Keratinocyte (primary cell): ENCODE measurements around the gene SOS1. TPM values are rescaled to one million over a fixed set of nuclear protein-coding genes. Genes with fewer than 3 reads are reported as not detected.

Source experiments
- DNase-seq: peaks from one replicate; pipeline ENCODE4 v3.0.0-alpha.2; 2011; ENCODE audit warnings: low read depth, missing footprints, low spot score
- FAIRE-seq: peaks from 2 replicates; lab custom pipeline; 2011; peaks lifted over from hg19 to GRCh38; lab: Jason Lieb, UNC
- H2AFZ ChIP-seq: 2 replicates; pipeline ENCODE4 v1.6.0; 2012; ENCODE audit warnings: low read length, control low read depth, inconsistent platforms; ENCODE audit not compliant: control insufficient read depth
- H3K27ac ChIP-seq: 2 replicates; pipeline ENCODE4 v1.5.1; 2011; ENCODE audit warnings: low read length; ENCODE audit not compliant: control insufficient read depth, insufficient read depth
- H3K27me3 ChIP-seq: 3 replicates; pipeline ENCODE4 v1.6.0; 2011; ENCODE audit warnings: low read length; ENCODE audit not compliant: control insufficient read depth, insufficient read depth; ENCODE audit errors: extremely low read depth
- H3K36me3 ChIP-seq, 2 experiments: 2 replicates in 1 of 2; 3 replicates in 1 of 2; pipeline ENCODE4 v1.5.1; 2011; ENCODE audit warnings: low read length in 2 of 2, mild to moderate bottlenecking in 1 of 2; ENCODE audit not compliant: control insufficient read depth in 2 of 2, insufficient read depth in 2 of 2; ENCODE audit errors: extremely low read depth in 1 of 2
- H3K4me1 ChIP-seq: 3 replicates; pipeline ENCODE4 v1.5.1; 2011; ENCODE audit warnings: low read length; ENCODE audit not compliant: control insufficient read depth, insufficient read depth; ENCODE audit errors: extremely low read depth
- H3K4me2 ChIP-seq: 3 replicates; pipeline ENCODE4 v1.6.0; 2011; ENCODE audit warnings: low read depth, low read length; ENCODE audit not compliant: control insufficient read depth, insufficient read depth; ENCODE audit errors: extremely low read depth
- H3K4me3 ChIP-seq, 3 experiments: fragments of 200-600 bp in 1 of 3; sonication (generic) in 1 of 3; 2 replicates in 2 of 3; 3 replicates in 1 of 3; pipeline ENCODE4 v1.5.1; 2011 to 2016; ENCODE audit warnings: low read length in 3 of 3, mild to moderate bottlenecking in 3 of 3, control low read depth in 2 of 3, inconsistent platforms in 1 of 3, low read depth in 1 of 3, mixed read lengths in 1 of 3, mixed run types in 1 of 3, moderate library complexity in 1 of 3; ENCODE audit not compliant: control insufficient read depth in 2 of 3, insufficient read depth in 2 of 3; ENCODE audit errors: extremely low read depth in 1 of 3
- H3K79me2 ChIP-seq: 2 replicates; pipeline ENCODE4 v1.6.0; 2012; ENCODE audit warnings: low read length; ENCODE audit not compliant: control insufficient read depth, insufficient read depth
- H3K9ac ChIP-seq: 3 replicates; pipeline ENCODE4 v1.6.0; 2011; ENCODE audit warnings: low read length; ENCODE audit not compliant: control insufficient read depth, insufficient read depth; ENCODE audit errors: extremely low read depth
- H3K9me1 ChIP-seq: 3 replicates; pipeline ENCODE4 v1.6.0; 2011; ENCODE audit warnings: low read length; ENCODE audit not compliant: control insufficient read depth, insufficient read depth; ENCODE audit errors: extremely low read depth
- H3K9me3 ChIP-seq: 2 replicates; pipeline ENCODE4 v1.5.1; 2012; ENCODE audit warnings: low read depth, low read length; ENCODE audit not compliant: control insufficient read depth
- H4K20me1 ChIP-seq: 3 replicates; pipeline ENCODE4 v1.6.0; 2011; ENCODE audit warnings: low read length; ENCODE audit not compliant: control insufficient read depth, insufficient read depth; ENCODE audit errors: extremely low read depth
- EZH2 ChIP-seq: IDR thresholded peaks from one replicate; pipeline ENCODE4 v1.6.1; 2012; ENCODE audit warnings: inconsistent platforms, mild to moderate bottlenecking, low read length, moderate library complexity
- dilution Hi-C: fragments of 300-500 bp; cut with MboI; formaldehyde crosslinking; loops from one replicate; pipeline ENCODE4 v1.7.0; 2020; ENCODE audit warnings: low sequenced_read_pairs; ENCODE audit not compliant: extremely low pct_ligation_motif_present
- polyA plus RNA-seq, 5 experiments: library from polyadenylated mRNA; depleted of rRNA in 3 of 5; stranded (reverse) in 3 of 5; stranded (forward) in 1 of 5; unstranded in 1 of 5; fragments of >200 nt; gene quantifications; 1 replicate in 1 of 5; 2 replicates in 3 of 5; 3 replicates in 1 of 5; pipeline versions ENCODE4 v1.2.1 to v1.2.3, GENCODE V29; 2011 to 2012; ENCODE audit warnings: missing spikeins in 2 of 5, low read depth in 1 of 5, low replicate concordance in 1 of 5
- TF ChIP-seq, protein P1 (sequence below), 3 experiments: IDR thresholded peaks in 1 of 3; conservative IDR thresholded peaks in 1 of 3; optimal IDR thresholded peaks in 1 of 3; 2 replicates in 2 of 3; 3 replicates in 1 of 3; pipeline versions ENCODE3 to v1.5.1; 2011; ENCODE audit warnings: low read length in 3 of 3, mild to moderate bottlenecking in 3 of 3, moderate library complexity in 2 of 3, control low read depth in 1 of 3, inconsistent platforms in 1 of 3; ENCODE audit not compliant: insufficient read depth in 2 of 3; ENCODE audit errors: extremely low read depth in 1 of 3

Gene SOS1
- polyA plus RNA-seq, 1 donor (not counting 4 experiments of a cell fraction or from before 2014, with no cell fraction given) = 21.5 TPM

DNA sequence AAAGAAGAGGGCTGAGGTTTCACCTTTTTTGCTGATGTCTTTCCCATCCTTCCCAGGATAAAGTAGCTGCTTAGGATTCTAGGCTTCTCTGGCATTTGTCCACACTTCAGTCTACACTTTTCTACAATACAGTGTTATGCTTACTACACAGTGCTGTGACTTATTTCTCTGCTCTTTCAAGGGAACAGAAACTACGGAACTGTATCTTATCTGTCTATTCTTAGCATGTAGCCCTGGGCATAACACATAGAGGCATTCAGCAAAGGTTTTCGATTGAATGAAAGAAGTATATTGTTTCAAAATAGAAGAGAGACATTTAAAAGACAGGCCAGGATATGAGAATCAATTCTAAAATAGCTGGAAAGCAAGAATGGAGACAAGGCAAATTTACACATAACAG, 120.3 kb downstream of the SOS1 start:
- no peak overlapping the region for H3K27ac ChIP-seq
- no peak overlapping the region for H2AFZ ChIP-seq
- H3K4me3 ChIP-seq = no peak overlapping the region
- no peak overlapping the region for H3K9ac ChIP-seq
- dilution Hi-C loops = no loop called here
- FAIRE-seq (no peak), DNase-seq (no peak)
- H3K4me1 ChIP-seq = no peaks in the 10 kb centered on the region
- no peaks in the 10 kb centered on the region for H3K9me3 ChIP-seq
- H4K20me1 ChIP-seq = no peaks in the 10 kb centered on the region
- no peak for TF ChIP-seq EZH2
- TF ChIP-seq, protein P1, sequence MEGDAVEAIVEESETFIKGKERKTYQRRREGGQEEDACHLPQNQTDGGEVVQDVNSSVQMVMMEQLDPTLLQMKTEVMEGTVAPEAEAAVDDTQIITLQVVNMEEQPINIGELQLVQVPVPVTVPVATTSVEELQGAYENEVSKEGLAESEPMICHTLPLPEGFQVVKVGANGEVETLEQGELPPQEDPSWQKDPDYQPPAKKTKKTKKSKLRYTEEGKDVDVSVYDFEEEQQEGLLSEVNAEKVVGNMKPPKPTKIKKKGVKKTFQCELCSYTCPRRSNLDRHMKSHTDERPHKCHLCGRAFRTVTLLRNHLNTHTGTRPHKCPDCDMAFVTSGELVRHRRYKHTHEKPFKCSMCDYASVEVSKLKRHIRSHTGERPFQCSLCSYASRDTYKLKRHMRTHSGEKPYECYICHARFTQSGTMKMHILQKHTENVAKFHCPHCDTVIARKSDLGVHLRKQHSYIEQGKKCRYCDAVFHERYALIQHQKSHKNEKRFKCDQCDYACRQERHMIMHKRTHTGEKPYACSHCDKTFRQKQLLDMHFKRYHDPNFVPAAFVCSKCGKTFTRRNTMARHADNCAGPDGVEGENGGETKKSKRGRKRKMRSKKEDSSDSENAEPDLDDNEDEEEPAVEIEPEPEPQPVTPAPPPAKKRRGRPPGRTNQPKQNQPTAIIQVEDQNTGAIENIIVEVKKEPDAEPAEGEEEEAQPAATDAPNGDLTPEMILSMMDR (optimal IDR thresholded peaks at IDR 0.05 in 1 of 3, IDR thresholded peaks at IDR 0.05 in 1 of 3, conservative IDR thresholded peaks at IDR 0.05 in 1 of 3; ENCODE audit: extremely low read depth in 1 of 3, insufficient read depth in 2 of 3, low read length in 3 of 3) = no peak
- no peaks in the 10 kb centered on the region for H3K9me1 ChIP-seq
- H3K27me3 ChIP-seq = no peaks in the 10 kb centered on the region
- H3K79me2 ChIP-seq = no peaks in the 10 kb centered on the region
- peaks cover 3 to 4% of the 10 kb centered on the region in 2 experiments for H3K36me3 ChIP-seq
- H3K4me2 ChIP-seq = no peak overlapping the region

DNA sequence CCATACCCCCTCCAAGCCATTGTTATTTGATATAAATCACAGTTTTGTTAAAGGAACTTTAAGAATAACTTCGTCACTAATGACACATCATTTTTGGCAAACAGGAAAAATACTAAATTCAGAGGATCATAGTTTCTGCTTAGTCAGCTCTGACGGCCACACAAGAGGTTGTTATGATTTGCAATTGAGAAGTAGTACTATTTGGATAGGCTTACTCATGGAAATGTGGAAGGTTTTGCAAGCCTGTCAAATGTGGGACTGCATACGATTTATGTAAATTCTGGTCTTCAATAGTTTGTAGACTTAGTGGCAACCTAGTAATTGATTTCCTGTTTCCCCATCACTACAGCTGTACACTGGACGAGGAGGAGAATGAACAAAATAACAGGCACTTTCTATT, 123.1 kb downstream of the SOS1 start:
- TF ChIP-seq, protein P1 (optimal IDR thresholded peaks at IDR 0.05 in 1 of 3, IDR thresholded peaks at IDR 0.05 in 1 of 3, conservative IDR thresholded peaks at IDR 0.05 in 1 of 3; ENCODE audit: extremely low read depth in 1 of 3, insufficient read depth in 2 of 3, low read length in 3 of 3) = no peak
- TF ChIP-seq EZH2 = no peak
- Histone ChIP-seq H3K36me3 (peaks cover 3 to 4% of the 10 kb centered on the region in 2 experiments), H3K27ac (no peak overlapping the region), H3K9me1 (no peaks in the 10 kb centered on the region), H3K27me3 (no peaks in the 10 kb centered on the region), H3K9ac (no peak overlapping the region), H3K79me2 (no peaks in the 10 kb centered on the region), H2AFZ (no peak overlapping the region), H3K9me3 (no peaks in the 10 kb centered on the region), H4K20me1 (no peaks in the 10 kb centered on the region), H3K4me1 (no peaks in the 10 kb centered on the region), H3K4me2 (no peak overlapping the region), H3K4me3 (no peak overlapping the region)
- dilution Hi-C loops = no loop called here
- no peak for DNase-seq
- FAIRE-seq = no peak
